IPS-18c (cell line): Measurements from ENCODE around the gene GFER.
A peak's percentile ranks its signal among the peaks of the same experiment; 100 is the strongest.

Experiments
- H3K4me3 ChIP-seq: 2 replicates; pipeline ENCODE4 v1.7.0; 2013; ENCODE audit warnings: low read depth, mild to moderate bottlenecking, low read length, moderate library complexity; ENCODE audit not compliant: insufficient read depth
- H3K9me3 ChIP-seq: one replicate; pipeline ENCODE4 v1.6.1; 2013; ENCODE audit warnings: mild to moderate bottlenecking, low read length, moderate library complexity; ENCODE audit not compliant: control insufficient read depth, insufficient read depth

Gene GFER

GRCh38 chr16:1998852-1999801 is 15.1 kb downstream of the GFER start:
- no peak overlapping the region for H3K4me3 ChIP-seq
- H3K9me3 ChIP-seq, result no peaks in the 10 kb centered on the region

GRCh38 chr16:1999866-2000514 is 16.0 kb downstream of the GFER start:
- Histone ChIP-seq H3K4me3 (no peak overlapping the region), H3K9me3 (no peaks in the 10 kb centered on the region)

DNA sequence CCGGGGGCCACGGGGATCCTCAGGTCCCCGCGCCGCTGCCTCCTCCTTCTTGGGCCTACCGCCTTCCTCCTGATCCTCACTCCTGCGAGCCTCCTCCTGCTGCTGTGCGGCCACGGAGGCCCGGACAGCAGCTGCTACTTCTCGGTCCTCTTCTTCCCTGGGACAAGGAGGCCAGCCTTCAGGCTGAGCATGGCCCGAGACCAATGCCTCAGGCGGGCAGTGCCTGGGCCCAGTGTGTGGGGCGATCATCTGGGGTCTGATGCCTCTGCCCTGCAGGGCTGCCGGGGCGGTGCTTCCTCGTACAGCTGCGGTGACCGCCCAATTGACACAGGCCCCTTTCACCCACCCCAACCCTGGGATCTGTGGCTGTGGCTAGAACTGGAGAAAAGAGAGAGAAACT is 17.0 kb downstream of the GFER start:
- Histone ChIP-seq H3K4me3 (no peak overlapping the region), H3K9me3 (no peaks in the 10 kb centered on the region)

GRCh38 chr16:2001456-2002355 is 17.7 kb downstream of the GFER start:
- no peaks in the 10 kb centered on the region for H3K9me3 ChIP-seq
- no peak overlapping the region for H3K4me3 ChIP-seq

- Histone ChIP-seq H3K4me3 (no peak overlapping the region), H3K9me3 (no peaks in the 10 kb centered on the region)
Observed at GRCh38 chr16:2002406-2003230, 18.6 kb downstream of the GFER start.

GRCh38 chr16:2003231-2003826 is 19.3 kb downstream of the GFER start:
- no peak overlapping the region for H3K4me3 ChIP-seq
- no peaks in the 10 kb centered on the region for H3K9me3 ChIP-seq

DNA sequence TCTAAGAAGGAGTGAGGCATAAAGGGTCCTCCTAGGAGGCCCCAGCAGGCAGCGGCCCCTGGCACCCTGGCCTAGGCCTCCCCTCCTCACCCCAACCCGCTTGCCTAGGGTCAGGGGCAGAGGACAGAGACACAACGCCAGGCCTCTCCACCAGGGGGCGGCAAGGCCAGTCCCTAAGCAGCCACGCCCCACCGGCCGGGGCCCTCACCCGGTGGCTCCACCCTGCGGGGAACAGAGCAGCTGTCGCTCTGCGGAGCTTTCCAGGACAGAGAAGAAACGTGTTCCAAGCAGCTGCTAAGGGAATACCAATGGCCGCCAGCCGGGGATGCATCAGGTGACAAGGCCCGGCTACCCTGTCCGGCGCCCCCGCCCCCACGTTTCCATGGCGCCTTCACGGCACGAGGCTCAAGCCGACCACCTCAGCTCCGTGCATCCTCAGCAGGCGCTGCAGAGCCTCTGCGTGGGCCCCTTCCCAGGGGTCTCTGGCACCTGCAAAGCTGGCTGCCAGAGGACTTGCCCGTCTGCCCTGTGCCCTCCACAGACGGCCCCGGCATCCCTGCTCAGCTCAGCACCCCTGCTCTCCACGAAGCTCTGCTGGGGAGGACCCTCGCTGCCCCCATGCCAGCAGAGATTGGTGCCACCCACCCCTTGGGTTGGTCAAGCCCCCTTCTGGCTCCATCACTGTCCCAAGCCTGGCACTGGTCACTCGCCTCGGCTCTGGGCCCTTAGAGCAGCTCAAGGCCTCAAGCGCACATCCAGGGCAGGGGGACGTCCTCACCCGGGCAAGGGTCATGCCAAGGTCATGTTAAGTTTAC is 20.0 kb downstream of the GFER start:
- Histone ChIP-seq H3K4me3 (peak overlapping the region; percentile 6; the same call in 1 of the 2 replicates), H3K9me3 (no peaks in the 10 kb centered on the region)

- H3K4me3 ChIP-seq, result no peak overlapping the region
Observed at GRCh38 chr16:2004795-2005517, 21.0 kb downstream of the GFER start.

GRCh38 chr16:2005646-2006045 is 21.7 kb downstream of the GFER start:
- H3K4me3 ChIP-seq, result no peak overlapping the region
- H3K9me3 ChIP-seq, result no peaks in the 10 kb centered on the region

More at GRCh38 chr16:2004795-2005517, 21.0 kb downstream of the GFER start:
- no peaks in the 10 kb centered on the region for H3K9me3 ChIP-seq

- H3K9me3 ChIP-seq, result no peaks in the 10 kb centered on the region
- H3K4me3 ChIP-seq, result no peak overlapping the region
Observed at GRCh38 chr16:2006317-2006716, 22.3 kb downstream of the GFER start.

- Histone ChIP-seq H3K4me3 (peak overlapping the region; percentile 15), H3K9me3 (no peaks in the 10 kb centered on the region)
Observed at GRCh38 chr16:2007081-2007836, 23.3 kb downstream of the GFER start.

DNA sequence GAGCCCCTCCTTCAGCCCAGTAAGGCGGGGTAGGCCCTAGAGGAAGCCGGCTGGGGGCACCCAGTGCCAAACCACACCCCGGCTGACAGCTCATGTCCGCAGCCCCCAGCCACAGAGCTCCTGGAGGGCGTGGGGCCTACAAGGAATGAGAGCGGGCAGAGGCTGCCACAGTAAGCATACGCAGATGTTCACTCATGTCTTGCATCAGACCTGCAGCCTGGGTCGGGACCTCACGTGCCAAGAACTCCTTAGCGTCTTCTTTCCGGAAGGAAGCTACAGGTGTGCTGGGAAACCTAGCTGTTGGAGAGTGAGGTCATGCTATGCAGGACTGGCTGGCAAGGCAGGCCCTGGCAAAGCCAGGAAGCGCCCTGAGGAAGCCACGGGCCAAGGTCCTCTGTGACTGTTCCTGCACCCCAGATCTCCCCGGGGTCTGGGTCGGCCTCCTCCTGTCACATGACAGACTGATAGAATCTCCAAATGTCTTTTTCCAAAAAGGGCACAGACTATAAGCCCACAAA is 24.1 kb downstream of the GFER start:
- Histone ChIP-seq H3K9me3 (no peaks in the 10 kb centered on the region), H3K4me3 (peak overlapping the region; percentile 15)

- no peaks in the 10 kb centered on the region for H3K9me3 ChIP-seq
Observed at GRCh38 chr16:2008631-2009163, 24.7 kb downstream of the GFER start.

DNA sequence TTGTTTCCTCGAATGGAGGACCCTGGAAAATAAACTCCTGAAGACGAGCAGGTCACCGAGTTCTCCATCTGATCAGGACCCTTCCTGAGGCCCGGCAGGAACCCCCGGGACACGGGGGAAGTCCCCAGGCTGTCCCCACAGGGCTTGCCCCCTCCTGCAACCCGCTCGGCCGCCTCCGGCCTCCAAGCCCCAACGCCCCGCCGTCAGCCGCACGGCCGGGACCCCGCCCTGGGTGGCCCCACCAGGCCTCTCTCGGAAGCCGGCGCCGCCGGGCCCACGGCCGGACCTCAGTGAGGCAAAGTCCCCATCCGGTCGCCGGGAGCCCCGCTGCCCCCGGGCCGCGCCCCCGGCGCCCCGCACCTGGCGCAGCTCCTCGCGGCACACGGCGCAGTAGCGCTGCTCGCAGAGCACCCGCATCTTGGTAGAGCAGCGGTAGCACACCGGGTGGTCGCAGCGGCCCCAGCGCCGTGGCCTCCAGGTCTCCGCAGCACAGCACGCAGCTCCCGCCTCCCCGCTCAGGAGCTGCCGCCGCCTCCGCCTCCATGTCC is 25.2 kb downstream of the GFER start:
- Histone ChIP-seq H3K9me3 (no peaks in the 10 kb centered on the region), H3K4me3 (peak overlapping the region; percentile 93)

More at GRCh38 chr16:2008631-2009163, 24.7 kb downstream of the GFER start:
- H3K4me3 ChIP-seq, result peak overlapping the region; percentile 93
